GM13977 (cell line): ENCODE data around the gene NEK7.

ENCODE experiments used
- DNase-seq: peaks from one replicate; pipeline ENCODE4 v3.0.0; 2012; ENCODE audit warnings: low spot score
- in situ Hi-C: fragments of 300-500 bp; cut with MboI; formaldehyde crosslinking; loops from one replicate; pipeline ENCODE4 v1.12.0; 2022; ENCODE audit warnings: low sequenced_read_pairs, low pct_unique_long_range_greater_than_20kb, mixed read lengths, inconsistent platforms; ENCODE audit not compliant: unreplicated experiment
- TF ChIP-seq, protein P1 (sequence below): IDR thresholded peaks from 2 replicates; pipeline ENCODE4 v1.5.1; 2012; ENCODE audit warnings: mild to moderate bottlenecking, control low read depth; ENCODE audit not compliant: insufficient read depth; ENCODE audit errors: extremely low read depth, missing control alignments

Gene NEK7

DNA sequence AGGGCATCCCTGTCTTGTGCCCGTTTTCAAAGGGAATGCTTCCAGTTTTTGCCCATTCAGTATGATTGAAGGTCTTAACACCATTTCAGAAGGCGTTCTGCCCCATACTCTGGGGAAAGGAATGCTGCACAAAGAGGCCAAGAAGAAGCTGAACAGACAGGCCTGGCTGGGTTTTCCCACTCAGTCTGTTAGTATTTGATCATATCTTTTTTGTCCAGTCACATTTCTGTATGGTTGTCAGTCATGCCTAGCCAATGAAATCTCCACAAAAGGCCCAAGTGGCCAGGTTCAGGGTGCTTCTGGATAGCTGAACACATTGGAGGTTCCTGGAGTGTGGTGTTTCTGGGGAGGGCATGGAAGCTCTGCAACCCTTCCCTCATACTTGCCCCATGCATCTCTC, 72.1 kb downstream of the NEK7 start:
- in situ Hi-C loops, result no loop called here
- DNase-seq, result no peak
- TF ChIP-seq, protein P1, sequence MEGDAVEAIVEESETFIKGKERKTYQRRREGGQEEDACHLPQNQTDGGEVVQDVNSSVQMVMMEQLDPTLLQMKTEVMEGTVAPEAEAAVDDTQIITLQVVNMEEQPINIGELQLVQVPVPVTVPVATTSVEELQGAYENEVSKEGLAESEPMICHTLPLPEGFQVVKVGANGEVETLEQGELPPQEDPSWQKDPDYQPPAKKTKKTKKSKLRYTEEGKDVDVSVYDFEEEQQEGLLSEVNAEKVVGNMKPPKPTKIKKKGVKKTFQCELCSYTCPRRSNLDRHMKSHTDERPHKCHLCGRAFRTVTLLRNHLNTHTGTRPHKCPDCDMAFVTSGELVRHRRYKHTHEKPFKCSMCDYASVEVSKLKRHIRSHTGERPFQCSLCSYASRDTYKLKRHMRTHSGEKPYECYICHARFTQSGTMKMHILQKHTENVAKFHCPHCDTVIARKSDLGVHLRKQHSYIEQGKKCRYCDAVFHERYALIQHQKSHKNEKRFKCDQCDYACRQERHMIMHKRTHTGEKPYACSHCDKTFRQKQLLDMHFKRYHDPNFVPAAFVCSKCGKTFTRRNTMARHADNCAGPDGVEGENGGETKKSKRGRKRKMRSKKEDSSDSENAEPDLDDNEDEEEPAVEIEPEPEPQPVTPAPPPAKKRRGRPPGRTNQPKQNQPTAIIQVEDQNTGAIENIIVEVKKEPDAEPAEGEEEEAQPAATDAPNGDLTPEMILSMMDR, result no peak

DNA sequence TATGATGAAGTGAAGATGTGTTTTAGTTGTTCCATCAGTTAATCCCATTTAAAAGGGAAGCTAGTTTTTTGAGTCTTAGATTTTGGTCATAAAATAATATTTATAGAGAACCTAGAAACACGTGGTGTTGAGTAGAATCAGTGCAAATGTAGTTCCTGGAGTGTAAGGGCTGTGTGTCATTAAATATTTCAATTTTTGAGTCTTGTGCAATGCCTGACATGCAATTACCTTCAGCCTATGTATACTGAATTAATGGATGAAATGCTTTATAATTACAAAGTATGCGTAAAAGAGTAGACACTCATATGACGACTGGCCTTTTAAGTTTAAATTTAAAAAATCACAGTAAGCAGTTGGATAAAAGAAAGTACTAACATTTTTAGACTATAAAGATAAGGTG, 75.0 kb downstream of the NEK7 start:
- no peak for DNase-seq
- in situ Hi-C loops, result no loop called here
- TF ChIP-seq, protein P1, result no peak

DNA sequence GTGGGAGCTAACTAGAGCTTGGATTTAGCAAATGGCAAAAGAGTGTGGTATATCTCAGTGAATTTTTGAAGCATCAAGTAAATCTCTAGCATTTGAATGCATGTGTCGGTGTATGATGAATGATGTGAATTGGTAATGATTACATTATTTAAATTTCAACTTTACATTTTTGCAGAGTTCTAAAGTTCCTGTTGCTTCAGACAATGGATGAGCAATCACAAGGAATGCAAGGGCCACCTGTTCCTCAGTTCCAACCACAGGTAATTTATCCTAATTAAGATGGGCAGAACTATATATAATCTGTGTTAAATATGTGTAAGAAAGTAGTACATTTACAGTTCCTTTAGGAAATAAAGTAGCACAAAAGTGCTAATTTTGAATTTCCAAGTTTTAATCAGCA, 75.6 kb downstream of the NEK7 start:
- DNase-seq, result no peak

DNA sequence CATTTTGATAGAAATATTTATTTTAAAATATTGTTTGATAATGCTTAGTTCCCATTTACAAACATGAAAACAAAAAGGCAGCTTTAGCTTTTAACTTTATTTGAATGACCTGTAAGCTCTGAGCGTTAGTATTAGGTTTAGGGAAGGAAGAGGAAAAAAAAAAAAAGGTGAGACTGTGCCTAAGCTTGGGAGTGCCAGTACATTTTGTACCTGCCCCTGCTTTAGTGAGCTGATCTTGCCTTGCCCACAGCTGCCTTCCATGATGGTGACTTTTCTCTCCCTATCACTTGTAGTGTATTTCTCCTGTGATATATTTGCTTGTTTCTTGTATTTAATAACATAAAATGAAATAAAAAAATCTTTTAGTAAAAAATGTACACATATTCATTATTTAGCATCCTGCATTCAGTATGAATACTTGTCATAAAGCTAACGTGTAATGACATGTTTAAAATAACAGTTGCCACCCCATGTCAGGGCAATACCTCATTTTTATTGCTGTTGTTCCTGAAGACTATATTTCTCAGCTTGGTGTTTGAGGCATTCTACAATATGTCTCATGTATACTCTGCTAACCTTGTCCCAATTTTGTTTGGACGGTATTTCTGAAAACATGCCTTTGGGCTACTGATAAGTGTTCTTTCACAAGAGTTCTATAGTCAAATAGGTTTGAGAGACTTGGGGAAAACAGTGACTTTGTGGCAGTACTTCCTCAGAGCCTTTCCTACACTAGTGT, 76.3 kb downstream of the NEK7 start:
- TF ChIP-seq, protein P1, result no peak
- in situ Hi-C loops, result no loop called here
- no peak for DNase-seq

More for the DNA sequence above, 75.6 kb downstream of the NEK7 start:
- in situ Hi-C loops, result no loop called here
- TF ChIP-seq, protein P1, result no peak

DNA sequence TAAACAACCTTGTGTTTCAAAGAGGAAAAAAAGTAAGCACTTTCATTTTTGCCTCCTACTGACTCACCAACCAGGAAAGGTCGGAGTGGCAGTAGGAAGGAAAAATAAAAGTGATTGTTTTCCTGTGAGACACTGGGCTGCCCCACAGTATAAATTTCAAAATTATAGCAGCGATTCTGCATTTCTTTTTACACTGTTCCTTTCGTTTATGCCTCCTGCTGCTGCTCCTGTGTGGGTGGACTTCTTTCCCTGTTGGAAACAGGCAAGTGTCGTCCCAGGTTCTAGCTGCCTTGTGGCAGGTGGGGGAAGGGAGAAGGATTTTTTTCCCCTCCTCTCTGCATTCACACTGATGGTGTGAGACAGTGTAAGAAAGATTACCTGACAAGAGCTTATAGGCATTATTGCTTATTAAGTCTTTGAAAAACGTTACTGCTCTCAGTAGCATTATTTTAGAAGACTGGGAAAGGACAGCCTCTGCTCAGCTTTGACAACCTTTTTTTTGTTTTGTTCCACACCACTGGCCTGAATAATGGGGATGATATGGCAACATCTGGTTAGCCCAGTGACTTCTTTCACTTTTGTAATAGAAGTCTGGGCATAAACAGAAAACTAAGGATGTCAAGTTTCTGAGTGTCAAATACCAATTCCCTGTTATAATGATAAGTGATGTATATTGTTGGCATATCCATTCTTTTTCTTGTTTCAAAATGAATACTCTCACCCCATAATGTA, 77.9 kb downstream of the NEK7 start:
- DNase-seq, result no peak
- in situ Hi-C loops, result no loop called here
- TF ChIP-seq, protein P1, result no peak

DNA sequence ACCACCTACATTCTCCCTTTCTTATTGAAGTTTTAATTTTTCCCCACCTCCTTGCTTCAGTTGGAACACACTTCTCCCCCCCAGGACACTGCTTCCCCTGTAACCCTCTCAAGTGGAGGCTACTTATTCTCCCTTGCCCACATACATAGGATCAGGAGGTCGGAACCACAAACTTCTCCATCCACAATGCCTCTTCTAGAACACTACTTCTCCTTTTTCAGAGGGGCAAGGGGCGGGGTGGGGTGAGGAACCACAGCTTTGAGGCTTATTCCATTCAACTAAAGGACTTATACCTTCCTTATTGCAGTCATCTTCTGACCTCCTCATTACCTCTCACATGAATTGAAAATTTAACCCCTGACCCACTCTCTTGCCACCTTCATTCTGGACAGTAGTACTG, 81.3 kb downstream of the NEK7 start:
- no peak for DNase-seq
- in situ Hi-C loops, result no loop called here

More for the DNA sequence above, 81.3 kb downstream of the NEK7 start:
- TF ChIP-seq, protein P1, result no peak
